HG03064 (cell line): ENCODE results near the gene ABCB8.

Experiments used
- ATAC-seq: cut with Tn5 transposase; IDR thresholded peaks from one replicate; pipeline ENCODE4 v1.9.1; 2021; ENCODE audit warnings: low read depth; ENCODE audit not compliant: unreplicated experiment

The ABCB8 gene

DNA sequence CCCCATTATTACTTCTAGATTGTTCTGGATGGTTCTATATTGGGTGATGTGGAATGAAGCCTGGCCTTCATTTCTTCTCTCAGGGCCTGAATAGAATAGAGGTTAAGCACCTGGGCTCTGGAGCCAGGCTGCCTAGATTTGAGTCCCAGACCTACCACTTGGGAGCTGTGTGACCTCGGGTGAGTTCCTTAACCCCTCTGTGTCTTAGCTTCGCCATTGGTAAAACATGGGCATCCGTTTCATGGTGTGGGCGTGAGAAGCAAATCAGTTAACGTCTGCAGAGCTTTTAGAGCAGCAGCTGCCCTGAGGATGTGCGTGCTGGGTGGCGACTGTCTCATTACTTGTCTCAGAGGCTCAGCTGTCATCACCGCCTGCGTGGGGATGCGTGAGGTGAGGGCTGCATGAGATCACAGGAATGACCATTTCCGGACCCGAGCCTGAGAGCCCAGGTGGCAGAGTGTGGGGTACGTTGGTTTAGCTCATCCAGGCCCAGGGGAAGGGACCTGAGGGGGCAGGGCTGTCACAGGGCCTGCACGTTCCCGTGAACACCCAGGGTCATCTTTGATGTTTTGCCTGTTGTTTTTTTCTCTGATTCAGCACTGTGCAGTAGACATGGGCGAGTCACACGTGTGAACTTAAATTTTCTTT, 67.7 kb downstream of the ABCB8 start:
- no peak for ATAC-seq
